GM23338 (cell line): ENCODE data around the gene DAPK1. TPM values are rescaled to one million over a fixed set of nuclear protein-coding genes. Genes with fewer than 3 reads are reported as not detected.

Experiments
- ATAC-seq: fragments of 200-7000 bp; cut with Tn5 transposase; 3 replicates; pipeline ENCODE4 v1.9.1; 2020
- DNase-seq: peaks from one replicate; pipeline ENCODE4 v3.0.0-alpha.2; 2015; ENCODE audit warnings: low spot score
- H2AFZ ChIP-seq: fragments of 200-600 bp; sonication (generic); 2 replicates; pipeline ENCODE4 v1.8.0; 2016; ENCODE audit warnings: antibody characterized with exemption, mild to moderate bottlenecking, moderate library complexity
- H3F3A ChIP-seq: fragments of 200-600 bp; sonication (generic); replicated peaks from 2 replicates; pipeline ENCODE4 v1.8.0; 2017; ENCODE audit warnings: antibody characterized with exemption, mixed run types, low read depth
- H3K27ac ChIP-seq: fragments of 200-600 bp; sonication (generic); 2 replicates; pipeline ENCODE4 v1.6.1; 2016; ENCODE audit warnings: low read depth
- H3K27me3 ChIP-seq: fragments of 200-600 bp; sonication (generic); 2 replicates; pipeline ENCODE4 v1.8.0; 2016; ENCODE audit warnings: mild to moderate bottlenecking, mixed run types, moderate library complexity; ENCODE audit not compliant: insufficient read depth
- H3K36me3 ChIP-seq: fragments of 200-600 bp; sonication (generic); 2 replicates; pipeline ENCODE4 v1.8.0; 2016; ENCODE audit warnings: mild to moderate bottlenecking; ENCODE audit not compliant: insufficient read depth
- H3K4me1 ChIP-seq: fragments of 200-600 bp; sonication (generic); 2 replicates; pipeline ENCODE4 v1.8.0; 2016; ENCODE audit warnings: mild to moderate bottlenecking, moderate library complexity; ENCODE audit not compliant: insufficient read depth
- H3K4me2 ChIP-seq: fragments of 200-600 bp; sonication (generic); 2 replicates; pipeline ENCODE4 v1.7.1; 2017; ENCODE audit warnings: mixed run types
- H3K4me3 ChIP-seq: fragments of 200-600 bp; sonication (generic); 2 replicates; pipeline ENCODE4 v1.6.1; 2016; ENCODE audit warnings: mixed run types
- H3K79me2 ChIP-seq: fragments of 200-600 bp; sonication (generic); replicated peaks from 2 replicates; pipeline ENCODE4 v1.8.0; 2017; ENCODE audit warnings: mild to moderate bottlenecking; ENCODE audit not compliant: insufficient read depth
- H3K9me2 ChIP-seq: fragments of 200-600 bp; sonication (generic); 2 replicates; pipeline ENCODE4 v1.8.0; 2017; ENCODE audit not compliant: insufficient read depth
- H4K20me1 ChIP-seq: fragments of 200-600 bp; sonication (generic); replicated peaks from 2 replicates; pipeline ENCODE4 v1.8.0; 2017; ENCODE audit warnings: mild to moderate bottlenecking; ENCODE audit not compliant: insufficient read depth
- H3K27ac Mint-ChIP-seq: 2 replicates; pipeline ENCODE4 v1.8.0; 2020; ENCODE audit warnings: inconsistent platforms, mild to moderate bottlenecking, moderate library complexity, mixed read lengths
- H3K27me3 Mint-ChIP-seq: 3 replicates; pipeline ENCODE4 v1.8.0; 2022; ENCODE audit warnings: low read depth, mild to moderate bottlenecking, moderate library complexity, mixed read lengths, inconsistent platforms; ENCODE audit not compliant: insufficient read depth, poor library complexity
- H3K36me3 Mint-ChIP-seq: 3 replicates; pipeline ENCODE4 v1.8.0; 2021; ENCODE audit warnings: low read depth, mild to moderate bottlenecking, inconsistent platforms, moderate library complexity, mixed read lengths
- H3K4me1 Mint-ChIP-seq: 3 replicates; pipeline ENCODE4 v1.8.0; 2020; ENCODE audit warnings: mild to moderate bottlenecking, inconsistent platforms, mixed read lengths
- H3K4me3 Mint-ChIP-seq: 3 replicates; pipeline ENCODE4 v1.8.0; 2021; ENCODE audit warnings: moderate library complexity, mild to moderate bottlenecking, inconsistent platforms, mixed read lengths
- H3K9me3 Mint-ChIP-seq: 3 replicates; pipeline ENCODE4 v1.8.0; 2020; ENCODE audit warnings: moderate library complexity, mild to moderate bottlenecking, inconsistent platforms, mixed read lengths
- CREB1 ChIP-seq: fragments of 250-450 bp; sonication (Bioruptor Pico); IDR thresholded peaks from 2 replicates; pipeline ENCODE4 v1.5.0; 2020; ENCODE audit warnings: low read depth, mild to moderate bottlenecking, moderate library complexity
- EZH2 ChIP-seq: fragments of 200-600 bp; sonication (generic); IDR thresholded peaks from one replicate; pipeline ENCODE4 v1.8.0; 2017; ENCODE audit warnings: antibody characterized with exemption, mild to moderate bottlenecking, low read depth; ENCODE audit not compliant: unreplicated experiment
- EZH2phosphoT487 ChIP-seq: fragments of 200-600 bp; sonication (generic); IDR thresholded peaks from one replicate; pipeline ENCODE4 v1.8.1; 2018; ENCODE audit warnings: antibody characterized with exemption; ENCODE audit not compliant: unreplicated experiment
- JUNB ChIP-seq: IDR thresholded peaks from one replicate; pipeline ENCODE4 v1.6.1; 2016; ENCODE audit warnings: antibody characterized with exemption; ENCODE audit not compliant: unreplicated experiment
- NANOG ChIP-seq: IDR thresholded peaks from 2 replicates; pipeline ENCODE4 v1.6.1; 2016; ENCODE audit warnings: antibody characterized with exemption, borderline replicate concordance
- POLR2AphosphoS5 ChIP-seq: IDR thresholded peaks from 2 replicates; pipeline ENCODE4 v1.6.1; 2016; ENCODE audit warnings: antibody characterized with exemption, low read depth
- STAT1 ChIP-seq: IDR thresholded peaks from one replicate; pipeline ENCODE4 v1.6.1; 2016; ENCODE audit warnings: antibody characterized with exemption; ENCODE audit not compliant: unreplicated experiment
- ZNF114 ChIP-seq: fragments of 250-450 bp; sonication (Bioruptor Pico); IDR thresholded peaks from 2 replicates; pipeline ENCODE4 v1.5.0; 2020; ENCODE audit warnings: mild to moderate bottlenecking, moderate library complexity
- ZNF331 ChIP-seq: fragments of 250-450 bp; sonication (Bioruptor Pico); IDR thresholded peaks from 2 replicates; pipeline ENCODE4 v1.5.0; 2020; ENCODE audit warnings: low read depth, mild to moderate bottlenecking, moderate library complexity
- polyA plus RNA-seq: library from polyadenylated mRNA; unstranded; fragments of >200 nt; fragmentation: Nextera tagmentation; extraction: Ambion mirVana; gene quantifications from 2 replicates; pipeline ENCODE4 v1.2.1, GENCODE V29; 2016
- total RNA-seq: library from RNA; depleted of rRNA; stranded (reverse); fragments of >200 nt; shearing (Covaris generic); gene quantifications from 2 replicates; pipeline ENCODE4 v1.2.3, GENCODE V29; 2014
- TF ChIP-seq, protein P1 (sequence below): IDR thresholded peaks from one replicate; pipeline ENCODE4 v1.6.1; 2018; ENCODE audit warnings: antibody characterized with exemption; ENCODE audit not compliant: unreplicated experiment
- TF ChIP-seq, protein P2 (sequence below), 2 experiments: fragments of 200-600 bp in 1 of 2; sonication (generic) in 1 of 2; conservative IDR thresholded peaks; 2 replicates each; pipeline versions ENCODE4 v1.5.1 to v1.6.1; 2016 to 2017; ENCODE audit warnings: antibody characterized with exemption in 2 of 2, low read depth in 2 of 2, mild to moderate bottlenecking in 2 of 2, moderate library complexity in 1 of 2
- TF ChIP-seq, protein P3 (sequence below): IDR thresholded peaks from 2 replicates; pipeline ENCODE4 v1.6.1; 2016; ENCODE audit warnings: antibody characterized with exemption

DAPK1 gene
- total and polyA plus RNA-seq, 2 experiments from 2014 or later = 37.0 to 134 TPM

DNA sequence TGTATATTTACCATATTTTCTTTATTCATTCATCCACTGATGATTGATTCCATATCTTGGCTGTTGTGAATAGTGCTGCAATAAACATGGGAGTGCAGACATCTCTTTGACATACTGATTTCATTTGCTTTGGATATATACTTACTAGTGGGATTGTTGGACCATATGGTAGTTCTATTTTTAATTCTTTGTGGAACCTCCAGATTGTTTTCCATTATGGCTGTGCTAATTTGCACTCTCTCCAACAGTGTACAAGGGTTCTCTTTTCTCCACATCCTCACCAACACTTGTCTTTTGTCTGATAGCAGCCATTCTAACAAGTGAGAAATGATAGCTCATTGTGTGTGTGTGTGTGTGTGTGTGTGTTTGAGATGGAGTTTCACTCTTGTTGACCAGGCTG, 86.7 kb downstream of the DAPK1 start:
- Mint-ChIP-seq H3K27ac (no peak overlapping the region), H3K4me3 (no peak overlapping the region), H3K9me3 (no peaks in the 10 kb centered on the region; the same call in 2 of the 3 replicates), H3K27me3 (no peaks in the 10 kb centered on the region), H3K4me1 (peaks cover 34% of the 10 kb centered on the region), H3K36me3 (no peaks in the 10 kb centered on the region)
- Histone ChIP-seq H3K36me3 (no peaks in the 10 kb centered on the region; the same call in 1 of the 2 replicates), H3K4me1 (peaks cover 5% of the 10 kb centered on the region; the same call in 1 of the 2 replicates), H2AFZ (no peak overlapping the region), H3K4me2 (no peak overlapping the region), H3K9me2 (no peaks in the 10 kb centered on the region), H3K27me3 (no peaks in the 10 kb centered on the region), H3K4me3 (no peak overlapping the region), H4K20me1 (peaks cover 15% of the 10 kb centered on the region; the same call in 1 of the 2 replicates), H3K27ac (no peak overlapping the region), H3F3A (no peaks in the 10 kb centered on the region), H3K79me2 (peaks cover 77% of the 10 kb centered on the region)
- DNase-seq = no peak
- ATAC-seq = no peak
- TF ChIP-seq ZNF331 (CRISPR knock-in tag) (no peak), POLR2AphosphoS5 (no peak), EZH2phosphoT487 (no peak), ZNF114 (CRISPR knock-in tag) (no peak)

DNA sequence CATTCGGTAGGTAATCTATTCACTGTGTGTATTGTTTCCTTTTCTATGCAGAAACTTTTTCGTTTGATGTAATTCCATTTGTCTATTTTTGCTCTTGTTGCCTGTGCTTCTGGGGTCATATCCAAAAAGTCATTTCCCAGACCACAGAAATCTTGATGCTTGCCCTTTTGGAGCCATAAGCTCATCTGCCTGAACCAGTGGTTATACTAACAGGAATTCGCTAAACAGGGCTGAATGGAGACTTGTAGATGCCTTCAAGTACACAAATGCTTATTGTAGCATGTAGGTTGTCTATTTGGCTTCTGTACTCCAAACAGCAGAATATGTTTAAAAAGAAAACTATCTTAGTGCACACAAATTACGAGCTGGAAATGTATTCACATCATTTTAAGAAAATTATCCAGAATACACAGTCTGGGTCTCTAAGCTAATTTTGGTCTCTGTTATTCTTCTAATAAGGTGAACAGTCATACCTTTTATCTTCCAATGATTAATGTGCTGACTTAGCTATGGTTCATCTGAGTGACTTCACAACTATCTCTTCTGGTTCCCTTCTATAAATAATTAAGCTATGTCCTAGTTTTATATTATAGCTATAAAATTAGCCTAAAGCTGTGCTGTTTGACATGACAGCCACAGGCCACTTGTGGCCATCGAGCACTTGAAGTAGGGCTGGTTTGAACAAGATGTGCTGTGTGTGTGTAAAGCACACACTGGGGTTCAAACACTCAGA, 87.6 kb downstream of the DAPK1 start:
- Mint-ChIP-seq H3K4me1 (peaks cover 34% of the 10 kb centered on the region), H3K27me3 (no peaks in the 10 kb centered on the region), H3K36me3 (no peaks in the 10 kb centered on the region), H3K27ac (no peak overlapping the region), H3K9me3 (no peaks in the 10 kb centered on the region; the same call in 2 of the 3 replicates), H3K4me3 (no peak overlapping the region)
- H3K27ac ChIP-seq = no peak overlapping the region
- no peaks in the 10 kb centered on the region for H3K27me3 ChIP-seq
- H4K20me1 ChIP-seq = peaks cover 8% of the 10 kb centered on the region; the same call in 1 of the 2 replicates
- no peak overlapping the region for H3K4me2 ChIP-seq
- H3K9me2 ChIP-seq = no peaks in the 10 kb centered on the region
- DNase-seq (no peak), ATAC-seq (no peak)
- no peaks in the 10 kb centered on the region; the same call in 1 of the 2 replicates for H3K36me3 ChIP-seq
- H3F3A ChIP-seq = no peaks in the 10 kb centered on the region
- no peak overlapping the region for H3K4me3 ChIP-seq
- H3K4me1 ChIP-seq = peaks cover 5% of the 10 kb centered on the region; the same call in 1 of the 2 replicates
- H3K79me2 ChIP-seq = peaks cover 80% of the 10 kb centered on the region
- no peak overlapping the region for H2AFZ ChIP-seq
- TF ChIP-seq, protein P1, sequence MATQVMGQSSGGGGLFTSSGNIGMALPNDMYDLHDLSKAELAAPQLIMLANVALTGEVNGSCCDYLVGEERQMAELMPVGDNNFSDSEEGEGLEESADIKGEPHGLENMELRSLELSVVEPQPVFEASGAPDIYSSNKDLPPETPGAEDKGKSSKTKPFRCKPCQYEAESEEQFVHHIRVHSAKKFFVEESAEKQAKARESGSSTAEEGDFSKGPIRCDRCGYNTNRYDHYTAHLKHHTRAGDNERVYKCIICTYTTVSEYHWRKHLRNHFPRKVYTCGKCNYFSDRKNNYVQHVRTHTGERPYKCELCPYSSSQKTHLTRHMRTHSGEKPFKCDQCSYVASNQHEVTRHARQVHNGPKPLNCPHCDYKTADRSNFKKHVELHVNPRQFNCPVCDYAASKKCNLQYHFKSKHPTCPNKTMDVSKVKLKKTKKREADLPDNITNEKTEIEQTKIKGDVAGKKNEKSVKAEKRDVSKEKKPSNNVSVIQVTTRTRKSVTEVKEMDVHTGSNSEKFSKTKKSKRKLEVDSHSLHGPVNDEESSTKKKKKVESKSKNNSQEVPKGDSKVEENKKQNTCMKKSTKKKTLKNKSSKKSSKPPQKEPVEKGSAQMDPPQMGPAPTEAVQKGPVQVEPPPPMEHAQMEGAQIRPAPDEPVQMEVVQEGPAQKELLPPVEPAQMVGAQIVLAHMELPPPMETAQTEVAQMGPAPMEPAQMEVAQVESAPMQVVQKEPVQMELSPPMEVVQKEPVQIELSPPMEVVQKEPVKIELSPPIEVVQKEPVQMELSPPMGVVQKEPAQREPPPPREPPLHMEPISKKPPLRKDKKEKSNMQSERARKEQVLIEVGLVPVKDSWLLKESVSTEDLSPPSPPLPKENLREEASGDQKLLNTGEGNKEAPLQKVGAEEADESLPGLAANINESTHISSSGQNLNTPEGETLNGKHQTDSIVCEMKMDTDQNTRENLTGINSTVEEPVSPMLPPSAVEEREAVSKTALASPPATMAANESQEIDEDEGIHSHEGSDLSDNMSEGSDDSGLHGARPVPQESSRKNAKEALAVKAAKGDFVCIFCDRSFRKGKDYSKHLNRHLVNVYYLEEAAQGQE = no peak
- no peak for TF ChIP-seq EZH2
- TF ChIP-seq STAT1 = no peak
- TF ChIP-seq, protein P2, sequence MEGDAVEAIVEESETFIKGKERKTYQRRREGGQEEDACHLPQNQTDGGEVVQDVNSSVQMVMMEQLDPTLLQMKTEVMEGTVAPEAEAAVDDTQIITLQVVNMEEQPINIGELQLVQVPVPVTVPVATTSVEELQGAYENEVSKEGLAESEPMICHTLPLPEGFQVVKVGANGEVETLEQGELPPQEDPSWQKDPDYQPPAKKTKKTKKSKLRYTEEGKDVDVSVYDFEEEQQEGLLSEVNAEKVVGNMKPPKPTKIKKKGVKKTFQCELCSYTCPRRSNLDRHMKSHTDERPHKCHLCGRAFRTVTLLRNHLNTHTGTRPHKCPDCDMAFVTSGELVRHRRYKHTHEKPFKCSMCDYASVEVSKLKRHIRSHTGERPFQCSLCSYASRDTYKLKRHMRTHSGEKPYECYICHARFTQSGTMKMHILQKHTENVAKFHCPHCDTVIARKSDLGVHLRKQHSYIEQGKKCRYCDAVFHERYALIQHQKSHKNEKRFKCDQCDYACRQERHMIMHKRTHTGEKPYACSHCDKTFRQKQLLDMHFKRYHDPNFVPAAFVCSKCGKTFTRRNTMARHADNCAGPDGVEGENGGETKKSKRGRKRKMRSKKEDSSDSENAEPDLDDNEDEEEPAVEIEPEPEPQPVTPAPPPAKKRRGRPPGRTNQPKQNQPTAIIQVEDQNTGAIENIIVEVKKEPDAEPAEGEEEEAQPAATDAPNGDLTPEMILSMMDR (conservative IDR thresholded peaks at IDR 0.05; ENCODE audit: low read depth in 2 of 2) = no peak
- no peak for TF ChIP-seq ZNF331 (CRISPR knock-in tag)
- TF ChIP-seq EZH2phosphoT487 = no peak
- no peak for TF ChIP-seq JUNB
- no peak for TF ChIP-seq CREB1 (CRISPR knock-in tag)
- TF ChIP-seq, protein P3, sequence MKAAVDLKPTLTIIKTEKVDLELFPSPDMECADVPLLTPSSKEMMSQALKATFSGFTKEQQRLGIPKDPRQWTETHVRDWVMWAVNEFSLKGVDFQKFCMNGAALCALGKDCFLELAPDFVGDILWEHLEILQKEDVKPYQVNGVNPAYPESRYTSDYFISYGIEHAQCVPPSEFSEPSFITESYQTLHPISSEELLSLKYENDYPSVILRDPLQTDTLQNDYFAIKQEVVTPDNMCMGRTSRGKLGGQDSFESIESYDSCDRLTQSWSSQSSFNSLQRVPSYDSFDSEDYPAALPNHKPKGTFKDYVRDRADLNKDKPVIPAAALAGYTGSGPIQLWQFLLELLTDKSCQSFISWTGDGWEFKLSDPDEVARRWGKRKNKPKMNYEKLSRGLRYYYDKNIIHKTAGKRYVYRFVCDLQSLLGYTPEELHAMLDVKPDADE = no peak
- no peak for TF ChIP-seq POLR2AphosphoS5
- no peak for TF ChIP-seq NANOG
- no peak for TF ChIP-seq ZNF114 (CRISPR knock-in tag)
